ENCODE results near the gene RAB9A. TPM values are rescaled to one million over a fixed set of nuclear protein-coding genes. Genes with fewer than 3 reads are reported as not detected.
"Not testable (repeated sequence)": the region's sequence is repeated elsewhere in the genome, so short reads cannot be mapped to it uniquely, and the experiment has no call there.

RAB9A gene, protein sequence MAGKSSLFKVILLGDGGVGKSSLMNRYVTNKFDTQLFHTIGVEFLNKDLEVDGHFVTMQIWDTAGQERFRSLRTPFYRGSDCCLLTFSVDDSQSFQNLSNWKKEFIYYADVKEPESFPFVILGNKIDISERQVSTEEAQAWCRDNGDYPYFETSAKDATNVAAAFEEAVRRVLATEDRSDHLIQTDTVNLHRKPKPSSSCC
- 10 to 100 TPM; 16.8 to 17.5 TPM for total RNA-seq

DNA sequence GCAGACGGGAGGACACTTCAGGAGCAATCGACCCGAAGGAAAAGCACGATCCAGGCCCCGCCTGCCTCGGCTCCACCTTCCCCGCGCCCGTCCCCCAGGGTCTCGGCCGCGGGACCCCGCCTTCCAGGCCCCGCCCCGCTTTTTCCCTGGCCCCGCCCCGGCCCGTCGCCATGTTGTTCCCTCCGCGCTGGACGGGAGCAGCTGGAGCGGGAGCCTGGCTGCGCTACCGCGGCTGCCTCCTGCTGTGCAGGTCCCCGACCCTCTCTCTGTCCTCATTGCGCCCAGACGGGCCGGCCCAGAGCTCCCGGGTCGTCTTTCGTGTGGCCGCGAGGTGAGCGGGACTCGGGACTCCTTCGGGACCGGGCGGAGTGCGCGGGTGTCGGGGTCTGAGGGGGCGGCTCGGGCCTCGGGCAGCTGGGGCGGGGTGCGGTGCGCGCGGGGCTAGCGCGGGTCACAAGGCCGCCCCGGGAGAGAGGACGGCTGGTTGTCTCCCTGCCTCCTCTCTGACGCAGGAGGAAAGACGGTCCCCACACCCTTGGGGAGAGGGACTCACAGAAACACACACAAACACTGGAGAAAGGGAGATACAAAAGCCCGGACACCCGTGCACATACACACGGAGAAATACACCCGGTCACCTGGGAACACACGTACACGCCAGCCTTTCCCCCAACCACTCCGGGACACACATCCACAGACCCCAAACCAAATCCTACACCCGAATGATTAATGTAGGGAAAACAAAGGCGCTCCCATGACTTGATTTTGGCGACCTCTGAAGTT is at the start of gene RAB9A:
Gene RAB9A (plus strand): TSS at position 171 of the 783 bp plus-strand sequence. CDS start 19,619 bp downstream, outside the sequence.
- Mint-ChIP-seq H3K27ac (peak within 1 kb of the TSS; percentile 75), H3K27me3 (no peaks in the 10 kb centered on the region), H3K4me1 (peaks cover 54% of the 10 kb centered on the region), H3K4me3 (peak within 1 kb of the TSS; percentile 82), H3K9me3 (no peaks in the 10 kb centered on the region), H3K36me3 (ENCODE audit: low read depth) (peaks cover 6% of the 10 kb centered on the region)
- ChIA-PET CTCF (interaction anchor here (1.1 to 2.0 kb wide), 4 partner anchors 27 to 66 kb away, joined by 3 to 7 read pairs (median 4); no protein-coding TSS in a partner anchor), POLR2A (interaction anchor here (0.9 to 3.9 kb wide), 9 partner anchors 8 to 46 kb away, joined by 3 to 45 read pairs (median 6); partner anchors contain the start of genes OFD1, TCEANC and TRAPPC2)
- peak; percentile 78 for DNase-seq

DNA sequence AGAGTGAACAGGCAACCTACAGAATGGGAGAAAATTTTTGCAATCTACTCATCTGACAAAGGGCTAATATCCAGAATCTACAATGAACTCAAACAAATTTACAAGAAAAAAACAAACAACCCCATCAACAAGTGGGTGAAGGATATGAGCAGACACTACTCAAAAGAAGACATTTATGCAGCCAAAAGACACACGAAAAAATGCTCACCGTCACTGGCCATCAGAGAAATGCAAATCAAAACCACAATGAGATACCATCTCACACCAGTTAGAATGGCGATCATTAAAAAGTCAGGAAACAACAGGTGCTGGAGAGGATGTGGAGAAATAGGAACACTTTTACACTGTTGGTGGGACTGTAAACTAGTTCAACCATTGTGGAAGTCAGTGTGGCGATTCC is 47.2 kb upstream of the RAB9A start:
- H3K27me3 Mint-ChIP-seq; H3K9me3 Mint-ChIP-seq; H3K4me3 Mint-ChIP-seq; H3K27ac Mint-ChIP-seq; DNase-seq; H3K36me3 Mint-ChIP-seq (ENCODE audit: low read depth); H3K4me1 Mint-ChIP-seq; POLR2A ChIA-PET; CTCF ChIA-PET: not testable (repeated sequence)

DNA sequence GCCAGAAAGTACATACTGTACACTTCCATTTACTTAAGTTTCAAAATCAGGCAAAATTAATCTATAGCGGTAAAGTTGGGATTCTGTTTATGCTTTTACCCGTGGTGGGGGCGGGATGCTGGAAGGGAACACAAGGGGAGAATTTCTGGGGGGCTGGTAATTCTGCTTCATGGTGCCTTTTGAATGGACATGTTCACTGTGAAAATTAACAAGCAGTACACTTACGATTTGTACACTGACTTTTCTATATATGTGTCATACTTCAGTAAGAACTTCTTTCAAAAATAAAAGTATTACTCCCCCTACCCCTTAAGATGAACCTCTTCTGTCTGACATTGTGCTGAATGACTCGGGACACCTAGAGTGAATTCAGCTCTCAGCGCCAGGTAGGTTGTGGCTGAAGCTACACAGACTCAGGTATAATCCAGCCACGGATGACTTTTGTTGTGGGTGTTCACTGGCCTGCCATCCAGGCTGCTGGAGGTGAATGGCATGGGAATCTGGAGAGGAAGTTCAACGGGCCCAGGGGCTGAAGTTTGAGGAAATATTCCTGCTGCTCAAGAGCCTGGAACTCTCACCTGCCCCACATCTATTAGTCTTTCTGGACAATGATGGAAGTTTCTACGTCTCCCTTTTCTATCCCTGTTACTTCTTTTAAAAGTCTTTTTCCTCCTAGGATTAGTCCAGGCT is 43.3 kb upstream of the RAB9A start:
- Mint-ChIP-seq H3K4me1 (peaks cover 17% of the 10 kb centered on the region), H3K27me3 (no peaks in the 10 kb centered on the region), H3K27ac (no peak overlapping the region), H3K9me3 (no peaks in the 10 kb centered on the region), H3K36me3 (ENCODE audit: low read depth) (no peaks in the 10 kb centered on the region), H3K4me3 (no peak overlapping the region)
- ChIA-PET CTCF (interaction anchor here (0.7 to 2.1 kb wide), 12 partner anchors 12 to 699 kb away, joined by 3 to 19 read pairs (median 3); partner anchors contain the start of genes GEMIN8 and RAB9A), POLR2A (interaction anchor here (1.0 to 1.1 kb wide), 2 partner anchors 43 to 695 kb away, joined by 3 to 4 read pairs; partner anchors contain the start of gene RAB9A)
- DNase-seq = no peak

DNA sequence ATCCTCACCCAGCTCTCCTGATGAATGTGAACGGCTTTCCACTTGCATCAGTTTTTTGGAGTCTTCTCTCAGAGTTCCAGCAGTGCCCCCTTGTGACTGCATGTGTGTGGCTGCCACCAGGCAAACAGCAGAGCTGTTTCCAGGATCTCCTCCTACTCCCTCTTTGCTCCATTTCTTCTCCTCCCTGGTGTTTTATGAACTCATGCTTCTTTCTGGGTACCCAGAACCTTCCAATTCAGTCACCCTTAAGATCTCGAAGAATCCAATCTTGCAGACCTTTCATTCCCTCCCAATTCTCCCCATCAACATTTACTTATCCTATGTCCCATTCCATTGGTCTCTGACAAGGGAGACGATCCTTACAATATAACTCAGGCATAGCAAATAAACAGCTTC is 42.8 kb upstream of the RAB9A start:
- CTCF ChIA-PET = interaction anchor here (0.6 to 2.1 kb wide), 14 partner anchors 12 to 699 kb away, joined by 3 to 19 read pairs (median 3); partner anchors contain the start of genes GEMIN8 and RAB9A
- Mint-ChIP-seq H3K9me3 (no peaks in the 10 kb centered on the region), H3K27ac (no peak overlapping the region), H3K4me3 (no peak overlapping the region), H3K36me3 (ENCODE audit: low read depth) (no peaks in the 10 kb centered on the region), H3K27me3 (no peaks in the 10 kb centered on the region), H3K4me1 (peaks cover 17% of the 10 kb centered on the region)
- DNase-seq = peak; percentile 35
- POLR2A ChIA-PET = interaction anchor here (1.0 to 1.1 kb wide), 2 partner anchors 43 to 696 kb away, joined by 3 to 4 read pairs; partner anchors contain the start of gene RAB9A

DNA sequence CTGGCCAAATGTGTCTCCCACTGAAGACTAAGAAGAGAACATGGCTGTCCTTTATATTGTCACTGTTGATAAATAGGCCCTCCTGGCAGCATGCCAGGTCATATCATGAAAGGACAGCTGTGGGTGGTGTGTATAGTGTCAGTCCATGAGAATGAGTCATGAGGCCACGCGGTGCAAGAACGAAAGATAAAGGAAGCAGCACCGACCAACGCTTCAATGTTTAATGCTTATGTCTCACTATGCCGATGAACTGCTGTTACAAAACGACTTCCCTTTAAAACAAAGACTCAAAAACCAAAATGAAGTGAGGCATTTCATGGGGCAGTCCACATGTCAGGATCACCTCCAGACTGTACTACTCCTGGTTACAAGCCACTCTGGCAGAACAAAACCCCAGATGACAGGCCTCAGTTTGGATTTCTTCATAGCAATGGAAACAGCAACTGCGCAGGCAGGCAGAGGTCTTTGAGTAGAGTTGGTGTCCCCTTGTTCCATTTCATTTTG is 41.2 kb upstream of the RAB9A start:
- peak overlapping the region; percentile 86 for H3K27ac Mint-ChIP-seq
- peak; percentile 68 for DNase-seq

DNA sequence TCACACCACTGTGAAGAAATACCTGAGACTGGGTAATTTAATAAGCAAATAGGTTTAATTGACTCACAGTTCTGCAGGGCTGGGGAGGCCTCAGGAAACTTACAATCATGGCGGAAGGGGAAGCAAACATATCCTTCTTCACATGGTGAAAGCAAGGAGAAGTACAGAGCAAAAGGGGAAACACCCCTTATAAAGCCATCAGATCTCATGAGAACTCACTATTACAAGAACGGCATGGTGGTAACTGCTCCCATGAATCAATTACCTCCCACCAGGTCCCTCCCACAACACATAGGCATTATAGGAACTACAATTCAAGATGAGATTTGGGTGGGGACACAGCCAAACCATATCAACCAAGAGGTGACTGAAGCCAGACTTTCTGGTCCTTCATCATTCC is 40.6 kb upstream of the RAB9A start:
- POLR2A ChIA-PET; H3K36me3 Mint-ChIP-seq (ENCODE audit: low read depth); H3K9me3 Mint-ChIP-seq; H3K27ac Mint-ChIP-seq; DNase-seq; CTCF ChIA-PET; H3K4me3 Mint-ChIP-seq; H3K27me3 Mint-ChIP-seq: not testable (repeated sequence)
- H3K4me1 Mint-ChIP-seq = peaks cover 26% of the 10 kb centered on the region

More for the DNA sequence above, 41.2 kb upstream of the RAB9A start:
- H3K4me3 Mint-ChIP-seq = no peak overlapping the region
- no peaks in the 10 kb centered on the region for H3K36me3 Mint-ChIP-seq (ENCODE audit: low read depth)
- H3K4me1 Mint-ChIP-seq = peaks cover 26% of the 10 kb centered on the region
- ChIA-PET POLR2A (interaction anchor here (1.4 kb wide), 1 partner anchor 87 kb away, joined by 4 read pairs; the partner anchor contains the start of genes OFD1 and TRAPPC2), CTCF (no interaction called here)
- no peaks in the 10 kb centered on the region for H3K9me3 Mint-ChIP-seq
- no peaks in the 10 kb centered on the region for H3K27me3 Mint-ChIP-seq

DNA sequence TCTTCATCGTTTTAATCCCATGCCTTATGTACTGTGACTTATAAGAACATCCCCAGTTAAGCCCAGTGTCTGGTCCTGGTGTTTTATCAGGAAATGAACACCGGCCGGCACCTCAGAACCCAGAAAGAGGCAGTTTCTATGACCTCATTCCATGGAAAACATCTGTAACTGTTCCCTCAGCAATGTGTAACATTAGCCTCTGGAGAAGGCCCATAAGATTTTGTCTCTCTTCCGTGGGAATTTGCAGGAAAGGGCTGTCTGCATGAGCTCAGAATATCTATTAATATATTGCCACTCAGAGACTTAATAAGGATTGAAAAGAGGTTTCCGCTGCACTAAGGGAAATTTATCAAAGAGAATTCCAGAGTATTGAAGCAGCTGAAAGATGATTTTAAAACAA is 39.1 kb upstream of the RAB9A start:
- no peak overlapping the region for H3K4me3 Mint-ChIP-seq
- H3K27me3 Mint-ChIP-seq = no peaks in the 10 kb centered on the region
- no peaks in the 10 kb centered on the region for H3K36me3 Mint-ChIP-seq (ENCODE audit: low read depth)
- H3K9me3 Mint-ChIP-seq = no peaks in the 10 kb centered on the region
- POLR2A ChIA-PET = no interaction called here
- CTCF ChIA-PET = interaction anchor here (1.4 kb wide), 1 partner anchor 143 kb away, joined by 4 read pairs; no protein-coding TSS in a partner anchor
- peaks cover 34% of the 10 kb centered on the region for H3K4me1 Mint-ChIP-seq
- no peak for DNase-seq
- H3K27ac Mint-ChIP-seq = no peak overlapping the region

DNA sequence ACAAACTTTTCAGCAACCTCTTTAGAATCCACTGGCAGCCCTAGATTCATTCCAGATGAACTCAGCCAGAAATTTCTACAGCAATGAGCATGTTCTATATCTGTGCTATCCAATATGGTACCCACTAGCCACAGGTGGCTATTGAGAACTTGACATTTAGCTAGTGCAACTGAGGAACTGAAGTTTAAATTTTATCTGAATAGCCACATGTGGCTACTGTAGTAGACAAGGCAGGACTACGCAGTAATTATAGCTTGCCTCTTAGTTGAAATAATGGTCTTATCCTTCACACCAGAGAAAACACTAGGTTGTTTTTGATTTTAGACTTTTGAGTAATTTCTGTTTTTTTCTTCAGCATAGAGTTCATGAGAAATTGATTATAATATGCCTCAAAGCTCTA is 38.6 kb upstream of the RAB9A start:
- no peaks in the 10 kb centered on the region for H3K9me3 Mint-ChIP-seq
- H3K4me1 Mint-ChIP-seq = peaks cover 39% of the 10 kb centered on the region
- ChIA-PET POLR2A (no interaction called here), CTCF (interaction anchor here (0.8 to 1.4 kb wide), 2 partner anchors 143 to 879 kb away, joined by 3 to 4 read pairs; no protein-coding TSS in a partner anchor)
- H3K27me3 Mint-ChIP-seq = no peaks in the 10 kb centered on the region
- peaks cover 4% of the 10 kb centered on the region for H3K36me3 Mint-ChIP-seq (ENCODE audit: low read depth)
- DNase-seq = no peak
- H3K4me3 Mint-ChIP-seq = no peak overlapping the region
- no peak overlapping the region for H3K27ac Mint-ChIP-seq

DNA sequence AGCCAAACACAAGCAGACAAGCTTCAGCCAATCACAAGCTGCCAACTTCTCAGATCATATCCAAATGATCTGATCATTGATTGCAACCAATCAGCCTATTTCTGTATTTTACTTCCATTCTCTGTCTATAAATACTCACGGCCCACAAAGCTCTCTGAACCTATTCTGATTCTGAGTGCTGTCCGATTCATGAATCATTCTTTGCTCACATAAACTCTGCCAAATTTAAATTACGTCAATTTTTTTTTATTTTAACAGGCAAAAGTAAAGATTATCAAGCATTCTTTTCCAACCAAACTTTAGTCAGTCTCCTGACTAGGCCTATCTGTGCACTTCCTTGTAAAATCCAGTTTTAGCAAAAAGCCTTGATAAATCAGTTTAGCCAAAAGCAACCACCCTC is 37.8 kb upstream of the RAB9A start:
- Mint-ChIP-seq H3K27ac (no peak overlapping the region), H3K4me1 (peaks cover 38% of the 10 kb centered on the region), H3K4me3 (no peak overlapping the region), H3K27me3 (no peaks in the 10 kb centered on the region), H3K36me3 (ENCODE audit: low read depth) (peaks cover 7% of the 10 kb centered on the region), H3K9me3 (no peaks in the 10 kb centered on the region)
- no peak for DNase-seq
- ChIA-PET CTCF (interaction anchor here (0.8 to 1.4 kb wide), 2 partner anchors 144 to 880 kb away, joined by 3 to 4 read pairs; no protein-coding TSS in a partner anchor), POLR2A (no interaction called here)

DNA sequence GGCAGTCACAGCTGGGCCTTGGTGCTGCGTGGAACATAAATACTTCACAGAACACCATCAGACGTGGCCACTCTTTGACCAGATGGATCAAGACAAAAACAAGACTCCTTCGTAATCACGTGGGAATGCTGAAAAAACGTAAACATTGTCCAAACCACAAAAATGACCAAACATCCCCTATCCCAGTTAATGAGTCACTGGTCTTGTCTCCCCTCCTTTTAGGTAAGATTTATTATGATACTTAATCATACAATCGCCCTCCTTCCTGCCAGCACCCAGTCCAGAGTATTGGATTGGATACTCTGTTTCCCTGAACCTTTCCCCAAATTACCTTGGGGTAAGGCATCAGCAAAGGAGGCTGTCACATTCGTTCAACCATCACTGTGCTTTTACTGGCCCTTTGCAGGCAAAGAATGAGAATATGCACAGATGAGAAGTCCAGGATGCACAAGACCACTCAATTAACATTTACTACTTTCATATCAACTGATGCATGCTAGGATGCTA is 36.6 kb upstream of the RAB9A start:
- H3K27ac Mint-ChIP-seq = peak overlapping the region; percentile 96
- peak overlapping the region; percentile 85 for H3K4me3 Mint-ChIP-seq
- no peaks in the 10 kb centered on the region for H3K27me3 Mint-ChIP-seq
- H3K36me3 Mint-ChIP-seq (ENCODE audit: low read depth) = peaks cover 9% of the 10 kb centered on the region
- POLR2A ChIA-PET = interaction anchor here (1.4 to 2.1 kb wide), 7 partner anchors 10 to 674 kb away, joined by 3 to 15 read pairs (median 5); partner anchors contain the start of genes GEMIN8, OFD1 and TRAPPC2
- peaks cover 32% of the 10 kb centered on the region for H3K4me1 Mint-ChIP-seq
- CTCF ChIA-PET = interaction anchor here (0.5 to 1.9 kb wide), 3 partner anchors 10 to 648 kb away, joined by 3 to 5 read pairs (median 4); no protein-coding TSS in a partner anchor
- DNase-seq = no peak
- H3K9me3 Mint-ChIP-seq = no peaks in the 10 kb centered on the region

DNA sequence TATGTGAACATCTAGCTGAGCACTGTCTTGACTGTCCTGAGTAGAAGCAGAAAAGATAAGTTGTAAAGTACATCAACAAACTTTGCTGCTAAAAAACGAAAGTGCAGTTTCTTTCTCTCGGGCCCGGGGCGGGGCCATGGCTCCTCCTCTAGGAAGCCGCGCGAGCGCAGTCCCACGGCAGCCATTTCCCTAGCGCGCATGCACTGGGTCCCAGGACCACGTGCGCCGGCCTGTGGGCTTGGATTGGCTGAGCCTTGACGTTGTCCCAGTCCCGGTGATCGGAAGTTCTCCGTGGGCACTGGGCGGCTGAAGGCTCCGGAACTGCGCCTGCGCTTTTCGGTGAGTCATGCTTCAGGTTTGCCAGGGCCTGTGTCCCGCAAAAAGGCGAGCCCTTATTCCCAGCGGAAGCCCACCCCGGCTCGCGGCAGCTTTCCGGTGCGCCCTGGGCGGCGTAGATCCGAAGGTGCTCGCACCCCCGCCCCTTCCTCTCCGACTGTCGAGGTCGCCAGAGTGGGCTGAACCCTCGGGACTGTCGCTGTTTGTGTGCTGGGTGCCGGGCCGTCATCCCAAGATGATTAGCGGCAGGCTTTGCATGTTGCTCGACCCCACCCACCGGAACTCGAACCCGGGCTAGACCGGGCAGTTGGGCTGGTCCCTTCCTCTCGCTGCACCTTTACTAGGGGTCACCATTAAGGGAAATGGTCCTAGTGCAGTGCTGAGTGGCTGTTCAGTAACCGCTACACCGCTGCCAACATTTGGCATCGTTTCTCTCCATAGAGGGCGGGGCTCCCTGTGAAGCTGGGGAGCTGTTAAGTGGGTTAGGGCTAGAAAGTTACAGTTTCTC is 35.9 kb upstream of the RAB9A start, which contains the start of gene TCEANC:
Gene TCEANC (plus strand): TSS at position 292 of the 844 bp plus-strand sequence. CDS start 9,368 bp downstream, outside the sequence.
- DNase-seq = peak; percentile 94
- Mint-ChIP-seq H3K9me3 (no peaks in the 10 kb centered on the region), H3K4me1 (peaks cover 28% of the 10 kb centered on the region), H3K4me3 (peak within 1 kb of the TSS; percentile 85), H3K27me3 (no peaks in the 10 kb centered on the region), H3K27ac (peak within 1 kb of the TSS; percentile 96), H3K36me3 (ENCODE audit: low read depth) (peaks cover 9% of the 10 kb centered on the region)
- ChIA-PET POLR2A (interaction anchor here (1.4 to 2.1 kb wide), 7 partner anchors 9 to 675 kb away, joined by 3 to 15 read pairs (median 5); partner anchors contain the start of genes GEMIN8, OFD1 and TRAPPC2), CTCF (interaction anchor here (0.5 to 1.9 kb wide), 6 partner anchors 10 to 649 kb away, joined by 3 to 6 read pairs (median 4); no protein-coding TSS in a partner anchor)
